ENCODE data around the gene NUP50.

NUP50 gene

Small RNA genes lying within 50 kb of the gene (small RNA-seq; reads per million reads assigned to genes)
- gene MIR1249 (ENCODE audit: insufficient read depth): 27.6 reads per million, percentile 86 among the genes with 10 or more reads in this experiment

Measured in neuronal stem cell (in vitro differentiated cells).